ENCODE measurements around the gene USP54.
A peak's percentile ranks its signal among the peaks of the same experiment; 100 is the strongest.

Gene USP54

DNA sequence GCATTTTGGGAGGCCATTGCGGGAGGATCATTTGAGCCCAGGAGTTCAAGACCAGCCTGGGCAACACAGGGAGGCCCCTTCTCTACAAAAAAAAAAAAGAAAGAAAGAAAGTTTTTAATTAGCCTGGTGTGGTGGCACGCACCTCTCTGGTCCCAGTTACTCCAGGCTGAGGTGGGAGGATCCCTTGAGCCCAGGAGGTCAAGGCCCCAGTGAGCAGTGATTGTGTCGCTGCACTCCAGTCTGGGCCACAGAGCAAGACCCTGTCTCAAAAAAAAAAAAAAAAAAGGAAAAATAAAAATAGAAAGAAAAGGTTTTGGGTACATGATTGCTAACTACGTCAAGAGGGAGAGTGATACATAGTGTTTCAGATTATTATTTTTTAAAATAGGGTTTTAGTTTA lies 2.0 kb upstream of the USP54 start:
- POLR2A ChIA-PET: interaction anchor here (1.2 kb wide), 1 partner anchor 97 kb away, joined by 5 read pairs; the partner anchor contains the start of gene PPP3CB
- Histone ChIP-seq H3K27ac (ENCODE audit: extremely low read depth, low read depth, low read length) (no peak overlapping the region), H3K4me3 (ENCODE audit: low read depth, low read length) (no peak overlapping the region), H3K4me1 (ENCODE audit: control insufficient read depth, insufficient read depth, low read length) (peaks cover 14% of the 10 kb centered on the region; the same call in 1 of the 2 replicates), H3K9me3 (ENCODE audit: control insufficient read depth, insufficient read depth, low read depth, low read length) (no peaks in the 10 kb centered on the region), H3K36me3 (ENCODE audit: control insufficient read depth in 2 of 2, insufficient read depth in 1 of 2, low read length in 2 of 2) (no peaks in the 10 kb centered on the region)
- CTCF ChIA-PET: interaction anchor here (0.7 to 2.6 kb wide), 2 partner anchors 64 to 83 kb away, joined by 3 to 16 read pairs; no protein-coding TSS in a partner anchor
- peak; percentile 54; the same call in 1 of the 2 replicates for TF ChIP-seq ZNF121 (tag by site-specific recombination; IDR thresholded peaks at IDR 0.05)
- TF ChIP-seq ZNF140 (tag by site-specific recombination; IDR thresholded peaks at IDR 0.05): no peak

DNA sequence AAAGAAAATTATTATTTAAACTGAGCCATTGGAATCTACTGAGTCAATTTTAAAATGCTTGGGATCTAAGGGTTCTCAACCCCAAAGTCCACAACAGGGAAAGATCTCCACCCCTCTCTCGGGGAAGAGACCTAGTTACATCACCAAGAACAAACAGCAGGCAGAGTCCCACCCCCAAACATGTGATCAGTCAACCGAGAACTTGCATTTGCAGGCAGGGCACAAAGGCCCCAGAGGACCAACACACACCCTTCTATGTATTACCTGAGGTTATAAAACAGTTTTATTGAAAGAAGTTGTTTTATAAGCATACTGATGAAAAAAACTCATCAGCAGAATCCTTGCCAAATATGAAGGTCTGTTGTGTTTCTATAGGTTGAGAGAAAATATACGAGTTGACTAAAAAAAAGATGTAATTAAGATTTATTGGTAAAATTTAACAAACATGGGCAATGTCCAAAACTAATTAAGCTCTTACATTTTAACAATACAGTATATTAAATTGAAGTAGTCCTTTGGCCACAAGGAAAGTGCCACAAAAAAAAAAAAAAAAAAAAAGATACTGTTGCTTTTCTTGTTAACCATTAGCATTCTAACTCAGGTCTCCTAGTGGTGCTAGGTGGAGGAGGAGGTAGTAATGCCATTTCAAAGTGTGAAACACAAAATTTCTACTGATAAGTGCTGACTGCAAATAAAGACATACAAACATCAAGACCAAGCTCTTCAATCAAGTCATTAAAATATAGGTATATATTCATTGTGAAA lies 975 bp upstream of the USP54 start:
- no peaks in the 10 kb centered on the region for H3K9me3 ChIP-seq (ENCODE audit: control insufficient read depth, insufficient read depth, low read depth, low read length)
- peaks cover 14% of the 10 kb centered on the region; the same call in 1 of the 2 replicates for H3K4me1 ChIP-seq (ENCODE audit: control insufficient read depth, insufficient read depth, low read length)
- H3K36me3 ChIP-seq (ENCODE audit: control insufficient read depth in 2 of 2, insufficient read depth in 1 of 2, low read length in 2 of 2): no peaks in the 10 kb centered on the region
- no peak overlapping the region for H3K4me3 ChIP-seq (ENCODE audit: low read depth, low read length)
- ChIA-PET CTCF (interaction anchor here (0.6 to 2.6 kb wide), 4 partner anchors 16 to 75 kb away, joined by 3 to 16 read pairs (median 4); no protein-coding TSS in a partner anchor), POLR2A (interaction anchor here (0.6 to 1.5 kb wide), 3 partner anchors 34 to 179 kb away, joined by 3 to 5 read pairs (median 5); partner anchors contain the start of gene PPP3CB)
- H3K27ac ChIP-seq (ENCODE audit: extremely low read depth, low read depth, low read length): peak overlapping the region; percentile 29; the same call in 1 of the 2 replicates
- TF ChIP-seq, protein P1, sequence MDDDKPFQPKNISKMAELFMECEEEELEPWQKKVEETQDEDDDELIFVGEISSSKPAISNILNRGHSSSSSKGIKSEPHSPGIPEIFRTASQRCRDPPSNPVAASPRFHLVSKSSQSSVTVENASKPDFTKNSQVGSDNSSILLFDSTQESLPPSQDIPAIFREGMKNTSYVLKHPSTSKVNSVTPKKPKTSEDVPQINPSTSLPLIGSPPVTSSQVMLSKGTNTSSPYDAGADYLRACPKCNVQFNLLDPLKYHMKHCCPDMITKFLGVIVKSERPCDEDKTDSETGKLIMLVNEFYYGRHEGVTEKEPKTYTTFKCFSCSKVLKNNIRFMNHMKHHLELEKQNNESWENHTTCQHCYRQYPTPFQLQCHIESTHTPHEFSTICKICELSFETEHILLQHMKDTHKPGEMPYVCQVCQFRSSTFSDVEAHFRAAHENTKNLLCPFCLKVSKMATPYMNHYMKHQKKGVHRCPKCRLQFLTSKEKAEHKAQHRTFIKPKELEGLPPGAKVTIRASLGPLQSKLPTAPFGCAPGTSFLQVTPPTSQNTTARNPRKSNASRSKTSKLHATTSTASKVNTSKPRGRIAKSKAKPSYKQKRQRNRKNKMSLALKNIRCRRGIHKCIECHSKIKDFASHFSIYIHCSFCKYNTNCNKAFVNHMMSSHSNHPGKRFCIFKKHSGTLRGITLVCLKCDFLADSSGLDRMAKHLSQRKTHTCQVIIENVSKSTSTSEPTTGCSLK (tag by site-specific recombination; IDR thresholded peaks at IDR 0.05): no peak
- TF ChIP-seq, protein P2, sequence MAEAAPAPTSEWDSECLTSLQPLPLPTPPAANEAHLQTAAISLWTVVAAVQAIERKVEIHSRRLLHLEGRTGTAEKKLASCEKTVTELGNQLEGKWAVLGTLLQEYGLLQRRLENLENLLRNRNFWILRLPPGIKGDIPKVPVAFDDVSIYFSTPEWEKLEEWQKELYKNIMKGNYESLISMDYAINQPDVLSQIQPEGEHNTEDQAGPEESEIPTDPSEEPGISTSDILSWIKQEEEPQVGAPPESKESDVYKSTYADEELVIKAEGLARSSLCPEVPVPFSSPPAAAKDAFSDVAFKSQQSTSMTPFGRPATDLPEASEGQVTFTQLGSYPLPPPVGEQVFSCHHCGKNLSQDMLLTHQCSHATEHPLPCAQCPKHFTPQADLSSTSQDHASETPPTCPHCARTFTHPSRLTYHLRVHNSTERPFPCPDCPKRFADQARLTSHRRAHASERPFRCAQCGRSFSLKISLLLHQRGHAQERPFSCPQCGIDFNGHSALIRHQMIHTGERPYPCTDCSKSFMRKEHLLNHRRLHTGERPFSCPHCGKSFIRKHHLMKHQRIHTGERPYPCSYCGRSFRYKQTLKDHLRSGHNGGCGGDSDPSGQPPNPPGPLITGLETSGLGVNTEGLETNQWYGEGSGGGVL (tag by site-specific recombination; IDR thresholded peaks at IDR 0.05): peak; percentile 10; the same call in 1 of the 2 replicates
- 0 out of 2 replicates have a peak, but pooled peaks have one; percentile 20 for TF ChIP-seq SP3 (tag by site-specific recombination; IDR thresholded peaks at IDR 0.05)
- peak; percentile 46; the same call in 1 of the 2 replicates for TF ChIP-seq ZBTB20 (tag by site-specific recombination; IDR thresholded peaks at IDR 0.05)
- TF ChIP-seq ZNF404 (tag by site-specific recombination; IDR thresholded peaks at IDR 0.05): no peak
- TF ChIP-seq, protein P3, sequence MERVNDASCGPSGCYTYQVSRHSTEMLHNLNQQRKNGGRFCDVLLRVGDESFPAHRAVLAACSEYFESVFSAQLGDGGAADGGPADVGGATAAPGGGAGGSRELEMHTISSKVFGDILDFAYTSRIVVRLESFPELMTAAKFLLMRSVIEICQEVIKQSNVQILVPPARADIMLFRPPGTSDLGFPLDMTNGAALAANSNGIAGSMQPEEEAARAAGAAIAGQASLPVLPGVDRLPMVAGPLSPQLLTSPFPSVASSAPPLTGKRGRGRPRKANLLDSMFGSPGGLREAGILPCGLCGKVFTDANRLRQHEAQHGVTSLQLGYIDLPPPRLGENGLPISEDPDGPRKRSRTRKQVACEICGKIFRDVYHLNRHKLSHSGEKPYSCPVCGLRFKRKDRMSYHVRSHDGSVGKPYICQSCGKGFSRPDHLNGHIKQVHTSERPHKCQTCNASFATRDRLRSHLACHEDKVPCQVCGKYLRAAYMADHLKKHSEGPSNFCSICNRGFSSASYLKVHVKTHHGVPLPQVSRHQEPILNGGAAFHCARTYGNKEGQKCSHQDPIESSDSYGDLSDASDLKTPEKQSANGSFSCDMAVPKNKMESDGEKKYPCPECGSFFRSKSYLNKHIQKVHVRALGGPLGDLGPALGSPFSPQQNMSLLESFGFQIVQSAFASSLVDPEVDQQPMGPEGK (tag by site-specific recombination; IDR thresholded peaks at IDR 0.05): peak; percentile 75
- no peak for TF ChIP-seq SETDB1 (IDR thresholded peaks at IDR 0.05; ENCODE audit: insufficient read length, low read length)
- TF ChIP-seq, protein P4, sequence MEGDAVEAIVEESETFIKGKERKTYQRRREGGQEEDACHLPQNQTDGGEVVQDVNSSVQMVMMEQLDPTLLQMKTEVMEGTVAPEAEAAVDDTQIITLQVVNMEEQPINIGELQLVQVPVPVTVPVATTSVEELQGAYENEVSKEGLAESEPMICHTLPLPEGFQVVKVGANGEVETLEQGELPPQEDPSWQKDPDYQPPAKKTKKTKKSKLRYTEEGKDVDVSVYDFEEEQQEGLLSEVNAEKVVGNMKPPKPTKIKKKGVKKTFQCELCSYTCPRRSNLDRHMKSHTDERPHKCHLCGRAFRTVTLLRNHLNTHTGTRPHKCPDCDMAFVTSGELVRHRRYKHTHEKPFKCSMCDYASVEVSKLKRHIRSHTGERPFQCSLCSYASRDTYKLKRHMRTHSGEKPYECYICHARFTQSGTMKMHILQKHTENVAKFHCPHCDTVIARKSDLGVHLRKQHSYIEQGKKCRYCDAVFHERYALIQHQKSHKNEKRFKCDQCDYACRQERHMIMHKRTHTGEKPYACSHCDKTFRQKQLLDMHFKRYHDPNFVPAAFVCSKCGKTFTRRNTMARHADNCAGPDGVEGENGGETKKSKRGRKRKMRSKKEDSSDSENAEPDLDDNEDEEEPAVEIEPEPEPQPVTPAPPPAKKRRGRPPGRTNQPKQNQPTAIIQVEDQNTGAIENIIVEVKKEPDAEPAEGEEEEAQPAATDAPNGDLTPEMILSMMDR (tag by site-specific recombination; IDR thresholded peaks at IDR 0.05): no peak
- 0 out of 2 replicates have a peak, but pooled peaks have one; percentile 24 for TF ChIP-seq ZBTB48 (tag by site-specific recombination; IDR thresholded peaks at IDR 0.05)
- TF ChIP-seq ZNF747 (tag by site-specific recombination; IDR thresholded peaks at IDR 0.05): no peak
- peak; percentile 63 for TF ChIP-seq SCRT2 (tag by site-specific recombination; IDR thresholded peaks at IDR 0.05)
- peak; percentile 34; the same call in 1 of the 2 replicates for TF ChIP-seq KLF1 (tag by site-specific recombination; IDR thresholded peaks at IDR 0.05)
- TF ChIP-seq, protein P5, sequence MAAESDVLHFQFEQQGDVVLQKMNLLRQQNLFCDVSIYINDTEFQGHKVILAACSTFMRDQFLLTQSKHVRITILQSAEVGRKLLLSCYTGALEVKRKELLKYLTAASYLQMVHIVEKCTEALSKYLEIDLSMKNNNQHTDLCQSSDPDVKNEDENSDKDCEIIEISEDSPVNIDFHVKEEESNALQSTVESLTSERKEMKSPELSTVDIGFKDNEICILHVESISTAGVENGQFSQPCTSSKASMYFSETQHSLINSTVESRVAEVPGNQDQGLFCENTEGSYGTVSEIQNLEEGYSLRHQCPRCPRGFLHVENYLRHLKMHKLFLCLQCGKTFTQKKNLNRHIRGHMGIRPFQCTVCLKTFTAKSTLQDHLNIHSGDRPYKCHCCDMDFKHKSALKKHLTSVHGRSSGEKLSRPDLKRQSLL (tag by site-specific recombination; IDR thresholded peaks at IDR 0.05): no peak
- no peak for TF ChIP-seq ZNF157 (tag by site-specific recombination; IDR thresholded peaks at IDR 0.05)
- peak; percentile 80 for TF ChIP-seq SCRT1 (tag by site-specific recombination; IDR thresholded peaks at IDR 0.05; ENCODE audit: borderline replicate concordance)
- 0 out of 2 replicates have a peak, but pooled peaks have one; percentile 70 for TF ChIP-seq KLF16 (tag by site-specific recombination; IDR thresholded peaks at IDR 0.05)
- 0 out of 2 replicates have a peak, but pooled peaks have one; percentile 30 for TF ChIP-seq ZNF366 (tag by site-specific recombination; conservative IDR thresholded peaks at IDR 0.05)
- no peak for TF ChIP-seq ZNF433 (tag by site-specific recombination; IDR thresholded peaks at IDR 0.05; ENCODE audit: low read depth)
- TF ChIP-seq ZNF76 (tag by site-specific recombination; IDR thresholded peaks at IDR 0.05; ENCODE audit: borderline replicate concordance, low read depth): no peak

All from HEK293 (cell line).